ENCODE data around the gene CSRNP3. TPM values are rescaled to one million over a fixed set of nuclear protein-coding genes. Genes with fewer than 3 reads are reported as not detected.
A peak's percentile ranks its signal among the peaks of the same experiment; 100 is the strongest.

Gene CSRNP3
- total RNA-seq, 1 donor from 2014 or later = 4.0 TPM

DNA sequence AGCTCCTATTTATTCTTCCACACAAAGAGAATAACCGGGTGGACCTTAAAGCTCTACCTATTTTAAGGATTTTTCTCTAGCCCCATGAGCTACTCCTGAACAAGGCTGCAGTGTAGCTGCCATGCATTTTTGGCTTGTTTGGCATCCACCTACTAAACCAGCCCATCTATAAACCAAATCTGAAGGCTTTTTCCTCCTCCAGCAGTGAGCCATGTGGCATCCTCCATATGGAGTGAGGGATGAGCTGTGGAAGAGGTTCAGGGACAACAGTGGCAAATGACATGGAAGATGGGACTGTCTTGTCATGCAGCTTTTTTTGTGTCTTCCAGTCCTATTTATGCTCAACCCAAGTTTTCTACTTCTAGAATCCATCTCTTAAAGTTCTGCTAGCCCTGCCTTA, 224.3 kb downstream of the CSRNP3 start:
- intact Hi-C loops (cut with micrococcal nuclease) = no loop called here
- Histone ChIP-seq H3K27me3 (ENCODE audit: low read depth) (no peaks in the 10 kb centered on the region), H3K9me3 (replicated peaks) (no peaks in the 10 kb centered on the region), H3K27ac (replicated peaks) (no peak overlapping the region), H3K4me1 (peaks cover 9% of the 10 kb centered on the region), H3K4me3 (no peak overlapping the region), H3K36me3 (no peaks in the 10 kb centered on the region)
- no peak for TF ChIP-seq CTCF (IDR thresholded peaks at IDR 0.05; ENCODE audit: borderline replicate concordance)
- no peak for DNase-seq

DNA sequence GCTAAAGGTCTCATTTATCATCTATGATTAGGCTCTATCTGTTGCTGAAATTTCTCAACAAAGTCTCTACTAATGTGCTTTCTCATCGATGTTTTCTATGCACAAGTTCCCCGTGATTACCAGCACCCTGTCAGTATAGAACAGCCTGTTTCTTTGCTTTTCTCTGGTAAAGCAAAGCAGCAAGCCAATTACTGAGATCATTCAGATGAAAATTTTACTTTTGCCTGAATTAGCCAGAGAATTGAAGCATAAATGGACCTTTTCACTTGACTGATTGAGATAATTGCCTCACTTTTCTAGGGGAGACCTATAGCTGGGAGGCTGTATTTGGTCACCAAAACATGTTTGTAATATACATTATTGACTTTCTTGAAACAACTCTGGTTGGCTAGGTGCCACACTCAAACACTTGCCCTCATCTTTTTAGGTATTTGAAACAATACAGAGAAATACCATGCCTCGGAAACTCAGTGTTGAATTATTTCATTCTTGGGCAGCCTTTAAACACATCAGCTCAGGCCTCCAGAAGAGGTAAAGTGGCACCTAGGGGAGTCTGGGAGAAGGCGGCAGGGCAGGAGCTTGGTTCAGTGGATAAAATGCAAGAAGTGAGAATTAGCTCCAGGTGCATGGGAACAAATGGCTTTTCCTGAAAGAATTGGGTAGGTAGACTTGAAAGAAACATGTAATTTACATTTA, 228.4 kb downstream of the CSRNP3 start:
- Histone ChIP-seq H3K27me3 (ENCODE audit: low read depth) (peaks cover 4% of the 10 kb centered on the region), H3K36me3 (no peaks in the 10 kb centered on the region), H3K4me1 (peaks cover 4% of the 10 kb centered on the region), H3K9me3 (replicated peaks) (no peaks in the 10 kb centered on the region), H3K4me3 (no peak overlapping the region), H3K27ac (replicated peaks) (no peak overlapping the region)
- TF ChIP-seq CTCF (IDR thresholded peaks at IDR 0.05; ENCODE audit: borderline replicate concordance) = no peak
- intact Hi-C loops (cut with micrococcal nuclease) = loop anchor here (5.0 kb wide), 1 partner anchor 296 kb away; no protein-coding TSS in a partner anchor
- no peak for DNase-seq

GRCh38 chr2:165698444-165698884, 229.0 kb downstream of the CSRNP3 start:
- H3K27me3 ChIP-seq (ENCODE audit: low read depth) = peaks cover 6% of the 10 kb centered on the region
- TF ChIP-seq CTCF (IDR thresholded peaks at IDR 0.05; ENCODE audit: borderline replicate concordance) = peak; percentile 60
- no peak overlapping the region for H3K4me3 ChIP-seq
- H3K4me1 ChIP-seq = peaks cover 4% of the 10 kb centered on the region
- DNase-seq = no peak
- H3K27ac ChIP-seq (replicated peaks) = no peak overlapping the region
- H3K36me3 ChIP-seq = no peaks in the 10 kb centered on the region
- H3K9me3 ChIP-seq (replicated peaks) = no peaks in the 10 kb centered on the region
- intact Hi-C loops (cut with micrococcal nuclease) = loop anchor here (5.0 kb wide), 1 partner anchor 296 kb away; no protein-coding TSS in a partner anchor

DNA sequence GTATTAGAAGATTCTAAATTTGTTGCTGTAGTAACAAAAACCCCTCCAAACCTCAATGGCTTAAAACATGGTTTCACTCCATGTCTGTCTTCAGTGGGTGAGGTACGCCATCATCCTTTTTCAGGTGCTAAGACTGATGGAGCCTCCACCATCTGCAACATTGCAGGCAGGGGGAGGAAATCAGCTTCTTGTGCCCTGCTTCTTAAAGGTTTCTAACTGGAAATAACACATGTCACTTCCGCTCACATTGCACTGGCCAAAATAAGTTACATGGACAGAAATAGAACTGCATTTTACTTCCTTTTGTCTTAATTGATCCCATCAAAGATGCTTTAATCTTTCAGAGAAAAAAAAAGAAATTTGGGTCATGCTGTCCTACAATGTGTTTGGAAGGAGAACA, 230.4 kb downstream of the CSRNP3 start:
- peaks cover 4% of the 10 kb centered on the region for H3K4me1 ChIP-seq
- H3K27ac ChIP-seq (replicated peaks) = no peak overlapping the region
- H3K27me3 ChIP-seq (ENCODE audit: low read depth) = peaks cover 6% of the 10 kb centered on the region
- no peak overlapping the region for H3K4me3 ChIP-seq
- intact Hi-C loops (cut with micrococcal nuclease) = loop anchor here (5.0 kb wide), 1 partner anchor 298 kb away; no protein-coding TSS in a partner anchor
- no peaks in the 10 kb centered on the region for H3K36me3 ChIP-seq
- DNase-seq = no peak
- no peak for TF ChIP-seq CTCF (IDR thresholded peaks at IDR 0.05; ENCODE audit: borderline replicate concordance)
- no peaks in the 10 kb centered on the region for H3K9me3 ChIP-seq (replicated peaks)

GRCh38 chr2:165700531-165700930, 231.0 kb downstream of the CSRNP3 start:
- TF ChIP-seq CTCF (IDR thresholded peaks at IDR 0.05; ENCODE audit: borderline replicate concordance) = no peak
- intact Hi-C loops (cut with micrococcal nuclease) = no loop called here

More at GRCh38 chr2:165700531-165700930, 231.0 kb downstream of the CSRNP3 start:
- no peak for DNase-seq
- no peaks in the 10 kb centered on the region for H3K9me3 ChIP-seq (replicated peaks)
- H3K4me1 ChIP-seq = peaks cover 4% of the 10 kb centered on the region
- H3K27ac ChIP-seq (replicated peaks) = no peak overlapping the region
- peaks cover 6% of the 10 kb centered on the region for H3K27me3 ChIP-seq (ENCODE audit: low read depth)
- no peak overlapping the region for H3K4me3 ChIP-seq
- H3K36me3 ChIP-seq = no peaks in the 10 kb centered on the region
